Psoas muscle (tissue), 8 donors: Measurements from ENCODE around the gene RAC3. TPM values are rescaled to one million over a fixed set of nuclear protein-coding genes. Genes with fewer than 3 reads are reported as not detected.
A peak's percentile ranks its signal among the peaks of the same experiment; 100 is the strongest.

Source experiments
- ATAC-seq, 4 donors: fragments of 200-7000 bp; cut with Tn5 transposase; one replicate each; pipeline ENCODE4 v1.9.1; 2020; ENCODE audit warnings: moderate library complexity in 3 of 4, mild to moderate bottlenecking in 2 of 4
- DNase-seq, 2 donors: peaks; one replicate each; pipeline ENCODE4 v3.0.0-alpha.2; 2020
- H3K27ac ChIP-seq: fragments of 200-600 bp; one replicate; pipeline ENCODE4 v1.8.0; 2022
- H3K27me3 ChIP-seq, 3 donors: fragments of 200-600 bp in 1 of 3; one replicate each; pipeline versions ENCODE4 v1.6.1 to v1.8.0; 2013 to 2022; ENCODE audit warnings: low read length in 2 of 3, mild to moderate bottlenecking in 2 of 3, moderate library complexity in 1 of 3; ENCODE audit not compliant: insufficient read depth in 3 of 3
- H3K36me3 ChIP-seq, 2 donors: fragments of 200-600 bp in 1 of 2; one replicate each; pipeline versions ENCODE4 v1.6.1 to v1.8.0; 2013 to 2022; ENCODE audit warnings: low read depth in 1 of 2, mild to moderate bottlenecking in 1 of 2, moderate library complexity in 1 of 2; ENCODE audit not compliant: insufficient read depth in 1 of 2
- H3K4me1 ChIP-seq: fragments of 200-600 bp; one replicate; pipeline ENCODE4 v1.8.0; 2022
- H3K4me3 ChIP-seq: fragments of 200-600 bp; one replicate; pipeline ENCODE4 v1.8.0; 2022; ENCODE audit warnings: mild to moderate bottlenecking
- H3K9me3 ChIP-seq: fragments of 200-600 bp; one replicate; pipeline ENCODE4 v1.8.0; 2022
- WGBS, 3 donors: extraction: QIAGEN DNeasy Blood & Tissue Kit; methylation state at CpG; one replicate each; pipeline versions ENCODE4 v1.1.6 to v1.1.7; 2013; 5-methylcytosine and 5-hydroxymethylcytosine counted together
- intact Hi-C, 2 donors: fragments of 100-400 bp; cut with DNase I; formaldehyde crosslinking; loops; one replicate each; pipeline versions ENCODE4 v1.11.0 to v1.14.2; 2022
- polyA plus RNA-seq, 3 donors: library from polyadenylated mRNA; stranded (reverse); fragments of 200-250 nt; gene quantifications; one replicate each; pipeline ENCODE4 v1.2.3, GENCODE V29; 2013
- total RNA-seq, 4 donors: library from RNA; stranded (reverse); fragmentation: NEBNext Ultra II Directional in 2 of 4; extraction: Animal tissue kit (Norgen Biotek cat#: 25700) in 2 of 4; gene quantifications; one replicate each; pipeline versions ENCODE4 v1.2.1 to v1.2.4, GENCODE V29; 2021 to 2023
- TF ChIP-seq, protein P1 (sequence below): fragments of 200-600 bp; IDR thresholded peaks from one replicate; pipeline ENCODE4 v1.8.0; 2022; ENCODE audit warnings: antibody characterized with exemption
- donor health status: healthy with polysubstance abuse.
- donor health status: DM: no; HTN: no; CAD: no; lungs with moderate emphysema.
- donor health status: Bipolar disorder and iron deficiency.
- donor health status: healthy.
- donor health status: DM: yes; HTN: yes; CAD: no.
- donor health status: DM: no; HTN: no; CAD: no.
- donor health status: DM: no; HTN: no; CAD: no.
- donor health status: DM: yes; HTN: yes; CAD: no.

Gene RAC3
- total and polyA plus RNA-seq, 7 donors, result 0.05 to 0.83 TPM; not detected in 5

DNA sequence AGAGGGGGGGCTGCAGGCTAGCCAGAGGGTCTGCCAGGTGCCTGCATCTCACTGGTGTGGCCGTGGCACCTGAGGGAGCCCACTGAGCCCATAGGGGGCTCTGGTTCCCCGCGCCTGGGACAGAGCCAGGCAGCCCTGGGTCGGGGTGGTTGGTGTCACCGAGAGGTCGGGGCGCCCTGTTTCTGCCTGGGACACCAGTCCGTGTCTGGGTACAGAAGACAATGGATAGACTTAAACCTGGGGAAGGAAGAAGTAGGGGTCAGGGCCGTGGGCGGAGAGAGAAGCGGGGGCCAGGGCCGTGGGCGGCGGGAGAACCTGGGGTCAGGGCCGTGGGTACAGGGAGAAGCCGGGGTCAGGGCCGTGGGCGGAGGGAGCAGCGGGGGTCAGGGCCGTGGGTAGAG is 17.1 kb downstream of the RAC3 start:
- intact Hi-C loops, result no loop called here
- H3K4me1 ChIP-seq, result peaks cover 24% of the 10 kb centered on the region
- WGBS, 3 donors, result 86 to 89% (median 89%) methylated on average over 12 to 20 of the region's 20 CpGs

DNA sequence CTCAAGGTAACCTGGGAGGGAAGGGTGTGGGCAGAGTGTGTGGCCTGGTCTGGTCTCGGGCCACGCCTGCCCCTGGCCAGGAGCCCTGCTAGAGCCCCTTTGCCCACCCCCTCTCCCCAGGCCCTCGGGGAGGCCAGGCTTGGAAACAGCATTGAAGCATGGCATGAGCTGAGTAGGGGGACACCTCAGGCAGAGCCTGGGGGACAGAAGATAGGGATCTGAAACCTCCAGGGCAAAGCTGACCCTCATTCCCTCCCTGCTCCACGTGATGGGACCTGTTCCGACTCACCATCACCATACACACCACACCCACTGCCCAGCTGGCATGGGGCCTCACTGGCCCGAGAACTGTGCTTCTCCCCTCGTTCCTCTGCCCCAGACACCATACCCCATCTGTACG is 17.6 kb downstream of the RAC3 start:
- H3K4me3 ChIP-seq, result no peak overlapping the region
- WGBS, 3 donors, result 84 to 91% (median 86%) methylated on average over 8 of the region's 8 CpGs
- no peaks in the 10 kb centered on the region for H3K9me3 ChIP-seq
- no peaks in the 10 kb centered on the region for H3K27me3 ChIP-seq
- intact Hi-C loops, result no loop called here
- TF ChIP-seq, protein P1, sequence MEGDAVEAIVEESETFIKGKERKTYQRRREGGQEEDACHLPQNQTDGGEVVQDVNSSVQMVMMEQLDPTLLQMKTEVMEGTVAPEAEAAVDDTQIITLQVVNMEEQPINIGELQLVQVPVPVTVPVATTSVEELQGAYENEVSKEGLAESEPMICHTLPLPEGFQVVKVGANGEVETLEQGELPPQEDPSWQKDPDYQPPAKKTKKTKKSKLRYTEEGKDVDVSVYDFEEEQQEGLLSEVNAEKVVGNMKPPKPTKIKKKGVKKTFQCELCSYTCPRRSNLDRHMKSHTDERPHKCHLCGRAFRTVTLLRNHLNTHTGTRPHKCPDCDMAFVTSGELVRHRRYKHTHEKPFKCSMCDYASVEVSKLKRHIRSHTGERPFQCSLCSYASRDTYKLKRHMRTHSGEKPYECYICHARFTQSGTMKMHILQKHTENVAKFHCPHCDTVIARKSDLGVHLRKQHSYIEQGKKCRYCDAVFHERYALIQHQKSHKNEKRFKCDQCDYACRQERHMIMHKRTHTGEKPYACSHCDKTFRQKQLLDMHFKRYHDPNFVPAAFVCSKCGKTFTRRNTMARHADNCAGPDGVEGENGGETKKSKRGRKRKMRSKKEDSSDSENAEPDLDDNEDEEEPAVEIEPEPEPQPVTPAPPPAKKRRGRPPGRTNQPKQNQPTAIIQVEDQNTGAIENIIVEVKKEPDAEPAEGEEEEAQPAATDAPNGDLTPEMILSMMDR, result no peak
- DNase-seq (peak in 1 of 2 donors; percentile 32), ATAC-seq (no peak)
- no peak overlapping the region for H3K27ac ChIP-seq
- H3K4me1 ChIP-seq, result peaks cover 26% of the 10 kb centered on the region
- H3K36me3 ChIP-seq, result peaks cover 0 to 42% of the 10 kb centered on the region in 2 donors

More for the DNA sequence above, 17.1 kb downstream of the RAC3 start:
- no peak overlapping the region for H3K4me3 ChIP-seq
- no peaks in the 10 kb centered on the region for H3K27me3 ChIP-seq
- peaks cover 0 to 37% of the 10 kb centered on the region in 2 donors for H3K36me3 ChIP-seq
- TF ChIP-seq, protein P1, result no peak
- ATAC-seq, result no peak
- H3K9me3 ChIP-seq, result no peaks in the 10 kb centered on the region
- H3K27ac ChIP-seq, result no peak overlapping the region
- no peak for DNase-seq

DNA sequence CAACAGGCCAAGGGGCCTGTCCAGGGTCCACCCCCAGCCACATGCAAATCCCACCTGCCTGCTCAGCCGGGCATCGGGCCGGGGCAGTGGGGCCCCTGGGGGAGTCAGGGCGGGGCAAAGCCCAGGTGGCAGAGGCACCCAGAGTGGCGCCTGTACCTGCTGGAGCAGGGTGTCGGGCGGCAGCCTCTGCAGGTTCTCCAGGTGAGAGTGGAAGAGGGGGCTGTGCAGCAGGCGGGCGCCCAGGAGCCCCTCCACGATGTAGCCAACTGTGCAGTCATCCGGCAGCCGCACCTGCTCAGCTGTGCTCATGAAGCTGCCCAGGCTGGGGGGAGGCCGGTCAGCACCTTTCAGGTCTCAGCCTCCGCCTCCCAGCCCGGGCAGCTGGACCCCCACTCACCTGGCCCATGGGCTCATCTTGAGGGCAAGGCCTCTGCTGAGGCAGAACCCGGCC is 18.1 kb downstream of the RAC3 start:
- Histone ChIP-seq H3K27ac (no peak overlapping the region), H3K4me3 (no peak overlapping the region), H3K36me3 (peaks cover 0 to 46% of the 10 kb centered on the region in 2 donors), H3K9me3 (no peaks in the 10 kb centered on the region), H3K27me3 (no peaks in the 10 kb centered on the region), H3K4me1 (peaks cover 26% of the 10 kb centered on the region)
- DNase-seq (peak; percentile 12 to 36), ATAC-seq (no peak)
- TF ChIP-seq, protein P1, result no peak
- WGBS, 3 donors, result 91 to 97% (median 97%) methylated on average over 12 to 16 of the region's 16 CpGs
- intact Hi-C loops, result no loop called here

DNA sequence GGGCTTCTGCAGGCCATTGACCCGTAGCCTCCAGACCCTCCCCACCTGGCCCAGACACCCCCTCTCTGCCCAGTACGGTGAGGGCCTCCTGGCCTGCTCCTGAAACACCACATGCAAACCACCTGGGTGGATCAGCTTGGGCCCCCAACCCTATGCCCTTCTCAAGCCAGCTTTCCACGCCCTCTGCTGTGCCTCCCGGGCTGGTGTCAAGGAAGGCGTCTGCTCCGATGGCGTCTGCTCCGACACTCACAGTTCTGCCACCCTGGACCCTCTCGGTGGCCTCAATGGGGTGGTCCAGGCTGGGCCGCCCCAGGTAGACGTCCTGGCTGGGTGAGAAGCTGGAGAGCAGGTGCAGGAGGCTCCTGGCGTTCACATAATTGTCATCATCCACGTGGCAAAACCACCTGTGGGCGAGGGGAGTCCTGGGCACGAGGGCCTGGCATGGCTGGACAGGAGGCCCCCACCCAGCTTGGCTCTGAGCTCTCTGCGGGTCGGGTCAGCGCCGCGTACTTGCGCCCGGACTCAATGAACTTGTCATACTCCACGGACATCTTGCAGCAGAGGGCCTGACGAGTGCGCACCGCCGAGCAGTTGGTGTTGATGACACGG is 18.8 kb downstream of the RAC3 start:
- WGBS, 3 donors, result 74 to 81% (median 76%) methylated on average over 28 of the region's 28 CpGs

More for the DNA sequence above, 18.8 kb downstream of the RAC3 start:
- TF ChIP-seq, protein P1, result no peak
- H3K36me3 ChIP-seq, result peaks cover 0 to 54% of the 10 kb centered on the region in 2 donors
- intact Hi-C loops, result no loop called here
- no peaks in the 10 kb centered on the region for H3K9me3 ChIP-seq
- no peaks in the 10 kb centered on the region for H3K27me3 ChIP-seq
- peak overlapping the region; percentile 67 for H3K27ac ChIP-seq
- peak overlapping the region; percentile 84 for H3K4me3 ChIP-seq
- peaks cover 26% of the 10 kb centered on the region for H3K4me1 ChIP-seq
- ATAC-seq (no peak), DNase-seq (peak in 1 of 2 donors; percentile 57)
